Measurements from ENCODE around the gene SRPX.
A peak's percentile ranks its signal among the peaks of the same experiment; 100 is the strongest.

Gene SRPX

GRCh38 chrX:38149016-38149415 lies 71.7 kb downstream of the SRPX start:
- DNase-seq (ENCODE audit: low read depth) = no peak
- no peak overlapping the region for H3K4me3 ChIP-seq (ENCODE audit: low read length)
- TF ChIP-seq, protein P1, sequence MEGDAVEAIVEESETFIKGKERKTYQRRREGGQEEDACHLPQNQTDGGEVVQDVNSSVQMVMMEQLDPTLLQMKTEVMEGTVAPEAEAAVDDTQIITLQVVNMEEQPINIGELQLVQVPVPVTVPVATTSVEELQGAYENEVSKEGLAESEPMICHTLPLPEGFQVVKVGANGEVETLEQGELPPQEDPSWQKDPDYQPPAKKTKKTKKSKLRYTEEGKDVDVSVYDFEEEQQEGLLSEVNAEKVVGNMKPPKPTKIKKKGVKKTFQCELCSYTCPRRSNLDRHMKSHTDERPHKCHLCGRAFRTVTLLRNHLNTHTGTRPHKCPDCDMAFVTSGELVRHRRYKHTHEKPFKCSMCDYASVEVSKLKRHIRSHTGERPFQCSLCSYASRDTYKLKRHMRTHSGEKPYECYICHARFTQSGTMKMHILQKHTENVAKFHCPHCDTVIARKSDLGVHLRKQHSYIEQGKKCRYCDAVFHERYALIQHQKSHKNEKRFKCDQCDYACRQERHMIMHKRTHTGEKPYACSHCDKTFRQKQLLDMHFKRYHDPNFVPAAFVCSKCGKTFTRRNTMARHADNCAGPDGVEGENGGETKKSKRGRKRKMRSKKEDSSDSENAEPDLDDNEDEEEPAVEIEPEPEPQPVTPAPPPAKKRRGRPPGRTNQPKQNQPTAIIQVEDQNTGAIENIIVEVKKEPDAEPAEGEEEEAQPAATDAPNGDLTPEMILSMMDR (conservative IDR thresholded peaks at IDR 0.05; ENCODE audit: low read length) = no peak

DNA sequence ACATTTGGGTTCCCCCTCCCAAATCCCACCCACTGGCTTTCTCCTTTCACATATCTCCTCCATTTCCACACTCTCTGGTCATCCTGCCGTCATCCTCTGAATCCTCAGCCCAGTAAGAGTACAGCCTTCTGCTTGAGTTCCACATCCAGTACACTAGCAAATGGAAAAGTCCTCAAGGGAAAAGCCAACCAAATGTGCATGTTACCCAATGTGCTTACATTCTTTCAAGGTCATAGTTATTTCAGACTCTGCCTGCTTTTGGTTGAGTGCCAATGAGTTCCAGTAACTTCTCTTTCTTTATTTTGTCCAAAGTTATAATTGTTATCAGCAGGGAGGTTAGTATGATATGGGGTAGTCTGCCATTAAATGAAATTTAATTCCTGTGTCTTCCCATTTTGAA lies 78.1 kb downstream of the SRPX start:
- TF ChIP-seq, protein P1 (conservative IDR thresholded peaks at IDR 0.05; ENCODE audit: low read length) = no peak
- no peak overlapping the region for H3K4me3 ChIP-seq (ENCODE audit: low read length)
- DNase-seq (ENCODE audit: low read depth) = peak; percentile 79

DNA sequence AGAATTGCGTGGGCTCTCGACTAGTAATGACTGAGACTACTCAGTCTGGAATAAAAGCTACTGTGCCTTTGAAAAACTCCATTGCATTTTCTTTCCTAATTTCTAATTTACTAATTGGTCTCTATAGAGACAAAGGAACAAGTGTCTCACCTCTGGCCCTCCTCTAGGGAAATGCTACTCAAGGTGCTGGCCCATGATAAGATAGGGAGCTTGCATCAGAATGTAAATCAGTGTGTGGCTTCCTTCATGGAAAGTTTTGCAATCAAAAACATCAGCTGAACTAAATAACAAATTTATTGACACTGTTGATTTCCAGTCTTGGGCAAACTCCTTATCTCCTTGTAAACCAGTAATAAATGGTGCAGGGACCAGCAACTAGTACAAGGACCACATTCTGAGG lies 81.8 kb downstream of the SRPX start:
- no peak for DNase-seq (ENCODE audit: low read depth)
- TF ChIP-seq, protein P1 (conservative IDR thresholded peaks at IDR 0.05; ENCODE audit: low read length) = no peak

GRCh38 chrX:38138157-38138891 lies 82.3 kb downstream of the SRPX start:
- TF ChIP-seq, protein P1 (conservative IDR thresholded peaks at IDR 0.05; ENCODE audit: low read length) = no peak
- H3K4me3 ChIP-seq (ENCODE audit: low read length) = no peak overlapping the region
- DNase-seq (ENCODE audit: low read depth) = no peak

More for the DNA sequence above, 81.8 kb downstream of the SRPX start:
- no peak overlapping the region for H3K4me3 ChIP-seq (ENCODE audit: low read length)

- H3K4me3 ChIP-seq (ENCODE audit: low read length) = no peak overlapping the region
- DNase-seq (ENCODE audit: low read depth) = no peak
- TF ChIP-seq, protein P1 (conservative IDR thresholded peaks at IDR 0.05; ENCODE audit: low read length) = no peak
Observed at GRCh38 chrX:38129366-38129765, 91.3 kb downstream of the SRPX start.

DNA sequence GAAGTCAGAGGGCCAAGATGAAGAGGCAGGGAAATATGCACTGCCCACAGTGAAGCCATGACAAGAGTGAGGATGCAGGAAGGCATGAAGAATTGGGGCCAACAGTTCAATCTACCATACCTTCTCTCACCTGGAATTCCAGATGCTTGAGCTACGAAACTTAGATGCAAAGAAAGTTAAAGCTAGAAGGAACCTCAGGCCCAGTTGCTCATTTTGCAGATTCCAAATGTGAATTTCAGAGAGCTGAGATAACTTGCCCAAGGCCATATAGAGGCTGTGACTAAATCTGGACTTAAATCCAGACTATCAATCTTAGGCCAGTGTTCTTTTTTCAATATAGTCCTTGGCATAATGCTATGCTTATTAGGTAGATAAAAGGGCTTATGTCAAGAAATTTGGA lies 92.7 kb downstream of the SRPX start:
- TF ChIP-seq, protein P1 (conservative IDR thresholded peaks at IDR 0.05; ENCODE audit: low read length) = no peak
- DNase-seq (ENCODE audit: low read depth) = no peak
- H3K4me3 ChIP-seq (ENCODE audit: low read length) = no peak overlapping the region

DNA sequence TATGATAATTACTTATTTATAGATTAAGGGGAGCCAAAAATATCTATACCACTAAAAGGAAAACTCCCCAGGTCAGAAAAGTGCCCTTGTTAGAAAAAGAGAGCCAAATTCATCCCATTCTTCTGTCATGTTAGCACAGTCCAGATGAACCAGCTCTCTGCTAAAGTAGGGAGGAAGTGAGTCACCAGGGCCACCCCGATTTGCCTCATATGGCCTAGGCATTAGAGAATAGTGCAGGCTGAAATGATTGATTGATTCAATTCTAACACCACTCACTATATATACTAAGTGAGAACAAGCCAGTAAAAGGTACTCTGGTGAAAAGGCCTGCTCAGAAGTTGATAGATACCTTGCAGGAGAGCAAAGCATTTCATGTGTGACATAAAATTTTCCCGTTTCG lies 94.5 kb downstream of the SRPX start:
- no peak overlapping the region for H3K4me3 ChIP-seq (ENCODE audit: low read length)
- no peak for DNase-seq (ENCODE audit: low read depth)
- TF ChIP-seq, protein P1 (conservative IDR thresholded peaks at IDR 0.05; ENCODE audit: low read length) = no peak

Measured in AG10803 (cell line).